IMR-90 (cell line): ENCODE data around the gene GNAS-AS1. TPM values are rescaled to one million over a fixed set of nuclear protein-coding genes. Genes with fewer than 3 reads are reported as not detected.

Experiments
- ATAC-seq: fragments of 200-7000 bp; cut with Tn5 transposase; 2 replicates; pipeline ENCODE4 v1.9.1; 2020; ENCODE audit warnings: low read depth, mild to moderate bottlenecking, moderate library complexity
- BruUV-seq: library from RNA; stranded (reverse); fragments of 400-500 nt; replicated peaks from 2 replicates; lab custom pipeline; 2021; lab: Mats Ljungman, UMichigan
- CTCF ChIA-PET: fragments of 300-600 bp; formaldehyde crosslinking; extraction: SDS; loops from one replicate; lab custom pipeline; 2021; ENCODE audit warnings: antibody characterized with exemption; lab: Yijun Ruan, JAX
- POLR2A ChIA-PET: fragments of 300-600 bp; sonication (Branson Sonifier 250); formaldehyde crosslinking; loops from one replicate; lab custom pipeline; 2022; ENCODE audit warnings: antibody characterized with exemption; ENCODE audit not compliant: unreplicated experiment; lab: Charles Lee
- DNase-seq: peaks from one replicate; pipeline ENCODE4 v3.0.0; 2013
- H2AFZ ChIP-seq: replicated peaks from 2 replicates; pipeline ENCODE3; 2013; ENCODE audit warnings: low read length, mild to moderate bottlenecking; ENCODE audit not compliant: poor library complexity
- H2AK5ac ChIP-seq: 2 replicates; pipeline ENCODE4 v1.6.1; 2013; ENCODE audit warnings: low read depth, low read length, inconsistent platforms
- H2AK9ac ChIP-seq: replicated peaks from 2 replicates; pipeline ENCODE3; 2013; ENCODE audit warnings: mild to moderate bottlenecking, low read depth, low read length, moderate library complexity; ENCODE audit not compliant: poor library complexity
- H2BK120ac ChIP-seq: 2 replicates; pipeline ENCODE4 v1.6.1; 2013; ENCODE audit warnings: low read depth, low read length, inconsistent platforms
- H2BK15ac ChIP-seq: 3 replicates; pipeline ENCODE4 v1.6.1; 2013; ENCODE audit warnings: low read depth, low read length, inconsistent platforms
- H2BK20ac ChIP-seq: 2 replicates; pipeline ENCODE4 v1.6.1; 2013; ENCODE audit warnings: low read depth, mild to moderate bottlenecking, inconsistent platforms, low read length, moderate library complexity
- H2BK5ac ChIP-seq: 2 replicates; pipeline ENCODE4 v1.6.1; 2013; ENCODE audit warnings: mild to moderate bottlenecking, low read depth, low read length, inconsistent platforms; ENCODE audit not compliant: poor library complexity, severe bottlenecking
- H3K14ac ChIP-seq: replicated peaks from 2 replicates; pipeline ENCODE4 v1.6.1; 2013; ENCODE audit warnings: low read depth, low read length, inconsistent platforms
- H3K18ac ChIP-seq: 2 replicates; pipeline ENCODE4 v1.6.1; 2013; ENCODE audit warnings: low read depth, low read length, control low read depth
- H3K23ac ChIP-seq: 2 replicates; pipeline ENCODE4 v1.6.1; 2013; ENCODE audit warnings: low read depth, low read length, inconsistent platforms
- H3K27ac ChIP-seq: 2 replicates; pipeline ENCODE4 v1.5.1; 2013; ENCODE audit warnings: mild to moderate bottlenecking, control low read depth, low read length; ENCODE audit not compliant: insufficient read depth
- H3K27me3 ChIP-seq: 2 replicates; pipeline ENCODE4 v1.6.1; 2013; ENCODE audit warnings: low read length; ENCODE audit not compliant: control insufficient read depth, insufficient read depth
- H3K36me3 ChIP-seq: 2 replicates; pipeline ENCODE4 v1.6.1; 2013; ENCODE audit warnings: low read length, mixed read lengths; ENCODE audit not compliant: control insufficient read depth, insufficient read depth
- H3K4ac ChIP-seq: 2 replicates; pipeline ENCODE4 v1.6.1; 2013; ENCODE audit warnings: low read depth, low read length, inconsistent platforms
- H3K4me1 ChIP-seq: 2 replicates; pipeline ENCODE4 v1.6.1; 2013; ENCODE audit warnings: low read length, mixed read lengths; ENCODE audit not compliant: control insufficient read depth, insufficient read depth
- H3K4me2 ChIP-seq: 2 replicates; pipeline ENCODE4 v1.6.1; 2013; ENCODE audit warnings: low read depth, mild to moderate bottlenecking, control low read depth, low read length, moderate library complexity
- H3K4me3 ChIP-seq: 2 replicates; pipeline ENCODE4 v1.5.1; 2013; ENCODE audit warnings: low read depth, mild to moderate bottlenecking, control low read depth, low read length, moderate library complexity; ENCODE audit not compliant: insufficient read depth
- H3K56ac ChIP-seq: 2 replicates; pipeline ENCODE4 v1.6.1; 2013; ENCODE audit warnings: low read length, inconsistent platforms; ENCODE audit not compliant: insufficient read depth; ENCODE audit errors: extremely low read depth
- H3K79me1 ChIP-seq, 2 experiments: 2 replicates each; pipeline ENCODE4 v1.6.1; 2013; ENCODE audit warnings: low read length in 2 of 2, inconsistent platforms in 1 of 2, low read depth in 1 of 2
- H3K9ac ChIP-seq: 2 replicates; pipeline ENCODE4 v1.6.1; 2013; ENCODE audit warnings: low read depth, low read length, control low read depth
- H3K9me1 ChIP-seq: 2 replicates; pipeline ENCODE4 v1.6.1; 2013; ENCODE audit warnings: low read length, inconsistent platforms; ENCODE audit not compliant: insufficient read depth
- H3K9me3 ChIP-seq: 2 replicates; pipeline ENCODE4 v1.6.1; 2013; ENCODE audit warnings: low read length; ENCODE audit not compliant: control insufficient read depth, insufficient read depth
- H4K20me1 ChIP-seq: 2 replicates; pipeline ENCODE4 v1.6.1; 2013; ENCODE audit warnings: low read length, inconsistent platforms; ENCODE audit not compliant: insufficient read depth
- H4K5ac ChIP-seq: 2 replicates; pipeline ENCODE4 v1.6.1; 2013; ENCODE audit warnings: mild to moderate bottlenecking, low read depth, low read length, control low read depth
- H4K8ac ChIP-seq, 2 experiments: 2 replicates each; pipeline ENCODE4 v1.6.1; 2013; ENCODE audit warnings: low read depth in 2 of 2, low read length in 2 of 2, control low read depth in 1 of 2, inconsistent platforms in 1 of 2
- H4K91ac ChIP-seq: 2 replicates; pipeline ENCODE4 v1.6.1; 2013; ENCODE audit warnings: low read depth, low read length, inconsistent platforms; ENCODE audit not compliant: insufficient read depth
- BHLHE40 ChIP-seq: fragments of 150-350 bp; IDR thresholded peaks from 2 replicates; pipeline ENCODE4 v1.6.1; 2016; ENCODE audit warnings: mild to moderate bottlenecking, low read depth, low read length
- MAZ ChIP-seq: IDR thresholded peaks from 2 replicates; pipeline ENCODE4 v1.6.1; 2012; ENCODE audit warnings: low read depth, mild to moderate bottlenecking, low read length, improper control_type of control experiment, moderate library complexity, borderline replicate concordance
- WGBS, 2 experiments: methylation state at CpG; one replicate each; pipeline versions ENCODE4 v1.1.5 to v1.1.7; 2013; ENCODE audit warnings: missing lambda C conversion rate in 2 of 2; ENCODE audit not compliant: insufficient read length in 1 of 2; ENCODE audit errors: extremely low coverage in 2 of 2; 5-methylcytosine and 5-hydroxymethylcytosine counted together
- dilution Hi-C: fragments of 300-500 bp; cut with HindIII; formaldehyde crosslinking; loops from one replicate; pipeline ENCODE4 v1.14.3; 2018; ENCODE audit warnings: low sequenced_read_pairs; ENCODE audit not compliant: unreplicated experiment
- in situ Hi-C: fragments of 300-500 bp; cut with MboI; formaldehyde crosslinking; loops from 3 replicates; pipeline ENCODE4 v1.14.3; 2019; ENCODE audit warnings: low sequenced_read_pairs, inconsistent platforms, mixed read lengths
- intact Hi-C: fragments of 100-400 bp; cut with micrococcal nuclease; formaldehyde crosslinking; loops from 2 replicates; pipeline ENCODE4 v1.10.0; 2022
- polyA plus RNA-seq, 3 experiments: library from polyadenylated mRNA; depleted of rRNA; stranded (reverse); fragments of >200 nt; gene quantifications; 2 replicates each; pipeline ENCODE4 v1.2.3, GENCODE V29; 2012; ENCODE audit warnings: low replicate concordance in 1 of 3
- total RNA-seq: library from RNA; depleted of rRNA; stranded (reverse); fragments of >200 nt; gene quantifications from 2 replicates; pipeline ENCODE4 v1.2.3, GENCODE V29; 2012
- TF ChIP-seq, protein P1 (sequence below): conservative IDR thresholded peaks from 2 replicates; pipeline ENCODE4 v1.5.1; 2012; ENCODE audit warnings: mild to moderate bottlenecking, low read depth, low read length, improper control_type of control experiment

The GNAS-AS1 gene
- total and polyA plus RNA-seq, 2 of the 4 experiments (the other 2 are of a cell fraction) = 0.54 to 0.60 TPM

- Histone ChIP-seq H2AK5ac (no peak overlapping the region), H3K79me1 (no peaks in the 10 kb centered on the region), H4K91ac (no peak overlapping the region), H4K5ac (no peak overlapping the region), H3K9me3 (no peaks in the 10 kb centered on the region; the same call in 1 of the 2 replicates), H3K14ac (no peak overlapping the region), H2BK20ac (no peak overlapping the region), H3K36me3 (no peaks in the 10 kb centered on the region), H3K4ac (no peak overlapping the region), H3K27me3 (peaks cover 18% of the 10 kb centered on the region), H3K4me3 (no peak overlapping the region), H3K56ac (no peak overlapping the region), H2BK5ac (no peak overlapping the region), H2AFZ (no peak overlapping the region), H3K4me2 (no peak overlapping the region), H3K27ac (no peak overlapping the region), H4K8ac (no peak overlapping the region), H2BK120ac (no peak overlapping the region), H3K9ac (no peak overlapping the region), H4K20me1 (no peaks in the 10 kb centered on the region), H2BK15ac (no peak overlapping the region), H3K23ac (no peak overlapping the region), H2AK9ac (no peak overlapping the region), H3K9me1 (no peaks in the 10 kb centered on the region), H3K18ac (no peak overlapping the region), H3K4me1 (peaks cover 2% of the 10 kb centered on the region; the same call in 1 of the 2 replicates)
- in situ Hi-C loops (no loop called here), dilution Hi-C loops (no loop called here), intact Hi-C loops (no loop called here)
- TF ChIP-seq MAZ (no peak), BHLHE40 (no peak)
- TF ChIP-seq, protein P1, sequence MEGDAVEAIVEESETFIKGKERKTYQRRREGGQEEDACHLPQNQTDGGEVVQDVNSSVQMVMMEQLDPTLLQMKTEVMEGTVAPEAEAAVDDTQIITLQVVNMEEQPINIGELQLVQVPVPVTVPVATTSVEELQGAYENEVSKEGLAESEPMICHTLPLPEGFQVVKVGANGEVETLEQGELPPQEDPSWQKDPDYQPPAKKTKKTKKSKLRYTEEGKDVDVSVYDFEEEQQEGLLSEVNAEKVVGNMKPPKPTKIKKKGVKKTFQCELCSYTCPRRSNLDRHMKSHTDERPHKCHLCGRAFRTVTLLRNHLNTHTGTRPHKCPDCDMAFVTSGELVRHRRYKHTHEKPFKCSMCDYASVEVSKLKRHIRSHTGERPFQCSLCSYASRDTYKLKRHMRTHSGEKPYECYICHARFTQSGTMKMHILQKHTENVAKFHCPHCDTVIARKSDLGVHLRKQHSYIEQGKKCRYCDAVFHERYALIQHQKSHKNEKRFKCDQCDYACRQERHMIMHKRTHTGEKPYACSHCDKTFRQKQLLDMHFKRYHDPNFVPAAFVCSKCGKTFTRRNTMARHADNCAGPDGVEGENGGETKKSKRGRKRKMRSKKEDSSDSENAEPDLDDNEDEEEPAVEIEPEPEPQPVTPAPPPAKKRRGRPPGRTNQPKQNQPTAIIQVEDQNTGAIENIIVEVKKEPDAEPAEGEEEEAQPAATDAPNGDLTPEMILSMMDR = peak; percentile 34
- ATAC-seq (no peak), DNase-seq (no peak)
- CTCF ChIA-PET = interaction anchor here (0.9 kb wide), 1 partner anchor 14 kb away, joined by 3 read pairs; no protein-coding TSS in a partner anchor
- BruUV-seq = no TSS peak
- WGBS, 2 experiments = no CpG with 5 or more reads among the region's 9 CpGs
- POLR2A ChIA-PET = no interaction called here
These were observed 30.5 kb upstream of the GNAS-AS1 start for GRCh38 chr20:58880994-58881752.
